Endometrial microvascular endothelial cells (primary cell): Measurements from ENCODE around the gene PPIB. TPM values are rescaled to one million over a fixed set of nuclear protein-coding genes. Genes with fewer than 3 reads are reported as not detected.

Source experiments
- in situ Hi-C: cut with HindIII; loops from 2 replicates; pipeline ENCODE4 v1.10.0; 2017; ENCODE audit warnings: low sequenced_read_pairs, low pct_unique_long_range_greater_than_20kb; ENCODE audit errors: inconsistent ontology term
- total RNA-seq: library from RNA; depleted of rRNA; stranded (reverse); fragments of >200 nt; gene quantifications from one replicate; pipeline ENCODE4 v1.2.3, GENCODE V29; 2015; ENCODE audit errors: inconsistent ontology term

PPIB gene
- total RNA-seq, 1 donor from 2014 or later, result 715 TPM

DNA sequence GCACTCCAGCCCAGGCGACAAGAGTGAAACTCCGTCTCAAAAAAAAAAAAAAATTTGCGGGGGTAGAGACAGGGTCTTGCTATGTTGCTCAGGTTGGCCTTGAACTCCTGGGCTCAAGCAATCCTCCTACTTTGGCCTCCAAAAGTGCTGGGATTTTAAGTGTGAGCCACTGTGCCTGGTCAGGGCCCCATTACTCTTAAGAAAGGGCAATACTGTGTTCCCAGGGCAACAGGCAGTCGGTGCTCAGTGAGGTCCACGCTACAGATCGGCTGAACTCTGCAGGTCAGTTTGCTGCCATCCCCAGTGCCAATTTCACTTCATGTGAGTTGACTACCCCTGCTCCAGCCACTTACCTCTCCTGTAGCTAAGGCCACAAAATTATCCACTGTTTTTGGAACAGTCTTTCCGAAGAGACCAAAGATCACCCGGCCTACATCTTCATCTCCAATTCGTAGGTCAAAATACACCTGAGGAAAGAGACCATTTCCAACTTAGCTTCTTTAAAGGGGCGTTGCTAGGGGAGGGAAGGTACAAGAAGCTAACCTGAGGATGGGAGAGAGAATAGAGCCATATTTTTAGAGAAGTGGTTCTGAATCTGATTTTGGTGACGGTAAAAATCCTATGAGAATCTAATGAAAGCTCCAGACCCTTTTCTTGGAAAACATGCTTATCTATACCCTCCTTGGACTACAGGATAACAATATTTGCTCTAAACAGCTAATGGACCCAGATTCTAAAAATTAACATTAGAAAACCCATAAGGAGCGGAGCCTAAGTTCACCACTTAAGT is 939 bp downstream of the PPIB start:
- in situ Hi-C loops, result no loop called here

DNA sequence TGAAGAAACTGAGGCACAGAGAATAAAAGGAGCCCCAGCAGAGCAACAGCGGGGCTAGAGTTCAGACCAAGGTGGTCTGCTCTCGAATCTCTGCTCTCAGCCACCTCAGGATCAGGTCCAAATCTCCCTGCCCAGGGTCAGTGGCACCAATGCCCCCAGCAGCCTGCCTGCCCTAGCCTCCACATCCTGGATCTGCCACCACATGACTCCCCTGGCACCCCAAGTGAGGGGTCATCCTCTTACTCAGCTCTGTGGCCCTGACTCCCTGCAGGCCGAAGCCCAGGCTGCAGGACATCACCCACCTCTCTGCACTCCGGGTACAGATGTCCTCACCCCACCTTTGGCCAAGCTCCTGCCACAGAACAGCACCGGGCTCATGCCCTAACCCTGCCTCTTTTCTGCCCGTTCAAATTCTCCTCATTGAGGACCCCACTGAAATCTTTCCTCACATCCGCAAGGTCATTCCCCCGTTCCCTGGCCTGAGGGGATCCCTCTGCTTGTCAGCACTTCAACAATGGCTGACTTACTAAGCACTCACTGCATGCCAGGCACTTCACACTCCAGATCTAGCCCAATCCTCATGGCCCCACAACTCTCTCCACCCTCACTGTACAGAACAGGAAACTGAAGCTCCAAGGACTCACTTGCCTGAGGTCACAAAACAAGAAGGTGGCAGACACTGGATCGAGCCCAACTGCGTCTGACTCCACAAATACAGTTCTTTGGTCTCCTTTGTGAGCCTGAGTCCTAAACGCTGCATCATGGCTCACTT is 4.3 kb downstream of the PPIB start:
- in situ Hi-C loops, result no loop called here

DNA sequence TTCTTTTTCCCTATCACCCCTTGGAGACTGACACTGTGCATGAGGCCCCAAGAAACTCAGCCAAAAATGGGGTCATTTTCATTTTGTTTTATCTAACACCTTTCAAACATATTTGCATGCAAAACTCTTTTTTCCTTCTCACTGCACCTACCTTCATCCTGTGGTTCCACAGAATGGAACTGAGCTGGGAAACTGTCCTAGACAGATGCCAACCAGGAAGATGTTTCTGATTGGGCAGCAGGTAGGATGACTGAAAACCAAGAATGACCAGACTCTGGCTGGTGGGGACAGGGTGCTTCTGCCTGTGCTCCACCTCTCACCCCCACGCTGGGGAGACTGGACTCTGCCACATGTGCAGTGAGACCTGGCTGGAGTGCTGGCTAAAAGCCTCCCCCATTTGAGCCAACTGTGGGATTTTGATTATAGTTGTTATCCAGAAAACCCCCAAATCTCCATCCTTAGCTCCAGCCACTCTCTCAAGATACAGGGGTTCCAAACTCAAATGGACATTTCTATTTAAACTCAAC is 5.2 kb downstream of the PPIB start:
- in situ Hi-C loops, result no loop called here

DNA sequence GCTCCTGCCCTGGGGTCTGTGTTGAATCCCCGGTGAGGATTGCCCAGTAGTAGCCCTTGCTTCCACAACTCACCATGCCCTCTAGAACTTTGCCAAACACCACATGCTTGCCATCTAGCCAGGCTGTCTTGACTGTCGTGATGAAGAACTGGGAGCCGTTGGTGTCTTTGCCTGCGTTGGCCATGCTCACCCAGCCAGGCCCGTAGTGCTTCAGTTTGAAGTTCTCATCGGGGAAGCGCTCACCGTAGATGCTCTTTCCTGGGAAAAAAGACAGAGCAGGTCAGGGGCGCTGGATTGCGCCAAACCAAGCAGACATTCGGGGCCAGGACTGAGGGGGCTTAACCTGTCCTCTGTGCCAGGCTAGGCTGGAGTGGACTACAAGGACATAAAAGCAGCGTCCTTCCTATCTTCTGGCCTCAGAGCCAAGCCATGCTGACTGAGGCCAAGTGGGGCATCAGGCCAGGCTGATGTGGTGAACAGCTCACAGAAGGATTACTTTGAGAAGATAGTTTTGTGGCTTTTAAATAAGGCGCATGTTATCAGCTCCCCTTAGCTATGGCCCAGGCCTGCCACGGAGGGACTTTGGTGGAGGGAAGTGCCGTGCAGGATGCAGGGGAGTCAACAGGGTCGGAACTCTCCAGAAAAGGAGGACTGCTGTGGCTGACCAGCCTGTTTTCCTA is 6.0 kb downstream of the PPIB start:
- in situ Hi-C loops, result no loop called here

DNA sequence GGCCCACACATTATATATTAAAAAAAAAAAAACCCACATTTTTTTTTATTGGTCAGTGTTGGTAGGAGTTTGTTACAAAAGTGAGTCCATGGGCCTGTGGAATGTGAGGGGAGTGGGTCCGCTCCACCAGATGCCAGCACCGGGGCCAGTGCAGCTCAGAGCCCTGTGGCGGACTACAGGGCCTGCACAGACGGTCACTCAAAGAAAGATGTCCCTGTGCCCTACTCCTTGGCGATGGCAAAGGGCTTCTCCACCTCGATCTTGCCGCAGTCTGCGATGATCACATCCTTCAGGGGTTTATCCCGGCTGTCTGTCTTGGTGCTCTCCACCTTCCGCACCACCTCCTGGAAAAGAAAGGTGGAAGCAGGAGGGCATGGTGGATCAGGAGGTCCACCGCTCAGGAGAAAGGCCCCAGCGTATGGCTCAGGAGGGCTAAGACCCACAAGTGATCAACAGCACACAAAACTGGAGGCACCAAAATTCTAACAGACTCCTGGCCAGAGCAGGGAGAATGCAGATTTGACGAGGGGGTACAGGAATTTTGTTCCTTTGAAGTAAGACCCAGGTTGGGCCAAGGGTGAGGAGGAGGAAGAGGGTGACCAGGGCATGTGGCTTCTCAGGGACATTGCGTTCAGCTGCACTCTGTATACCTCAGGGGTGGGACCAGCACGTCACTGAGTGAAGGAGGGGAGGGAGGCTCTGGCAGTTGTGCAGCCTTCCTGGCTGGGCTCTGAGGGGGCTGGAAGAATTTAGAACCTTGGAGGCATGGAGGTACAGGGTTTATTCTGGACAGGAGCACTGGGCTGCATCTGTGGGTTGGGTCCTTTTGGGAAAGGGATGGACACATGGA is 6.8 kb downstream of the PPIB start:
- in situ Hi-C loops, result no loop called here

DNA sequence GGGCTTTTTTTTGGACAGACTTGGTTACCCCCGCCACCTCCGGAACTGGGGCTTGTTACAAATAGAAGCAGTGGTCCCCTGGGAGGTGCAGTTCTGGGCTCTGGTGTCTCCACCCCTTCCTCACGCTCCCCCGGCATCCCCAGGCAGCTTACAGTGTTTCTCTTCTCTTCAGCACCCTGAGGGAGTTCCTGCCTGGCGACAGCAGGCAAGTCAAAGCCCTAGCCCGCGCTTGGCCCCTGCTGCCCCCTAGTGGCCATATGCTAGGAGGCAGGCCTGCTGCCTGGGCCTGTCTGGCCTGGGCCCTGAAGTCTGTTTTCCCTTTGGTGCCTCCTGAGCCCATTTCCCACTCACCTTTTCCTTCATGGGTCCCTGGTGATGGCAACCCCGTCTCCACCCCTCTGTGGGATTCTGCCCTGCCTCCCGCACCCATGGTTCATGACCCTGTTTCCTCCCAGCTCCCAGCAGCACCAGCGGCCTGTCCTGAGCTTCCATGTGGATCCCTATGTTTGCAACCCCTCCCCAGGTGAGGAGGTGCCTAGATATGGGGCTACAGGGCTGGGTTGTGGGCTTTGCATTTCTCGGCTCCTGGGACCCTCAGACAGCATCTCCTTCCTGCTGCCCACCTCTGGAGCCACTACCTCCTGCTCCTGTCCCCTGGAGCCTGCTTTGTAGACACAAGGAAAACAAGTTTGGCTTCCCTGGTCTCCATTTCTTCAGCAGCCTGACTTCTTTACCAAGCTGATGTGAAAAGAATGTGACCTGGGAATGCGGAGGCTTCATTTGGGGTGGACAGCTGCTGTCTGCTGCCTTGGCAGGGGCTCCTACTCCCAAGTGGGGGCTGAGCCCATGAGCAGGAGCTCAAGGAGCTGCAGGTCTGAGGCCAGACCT is 9.1 kb downstream of the PPIB start:
- in situ Hi-C loops, result no loop called here

DNA sequence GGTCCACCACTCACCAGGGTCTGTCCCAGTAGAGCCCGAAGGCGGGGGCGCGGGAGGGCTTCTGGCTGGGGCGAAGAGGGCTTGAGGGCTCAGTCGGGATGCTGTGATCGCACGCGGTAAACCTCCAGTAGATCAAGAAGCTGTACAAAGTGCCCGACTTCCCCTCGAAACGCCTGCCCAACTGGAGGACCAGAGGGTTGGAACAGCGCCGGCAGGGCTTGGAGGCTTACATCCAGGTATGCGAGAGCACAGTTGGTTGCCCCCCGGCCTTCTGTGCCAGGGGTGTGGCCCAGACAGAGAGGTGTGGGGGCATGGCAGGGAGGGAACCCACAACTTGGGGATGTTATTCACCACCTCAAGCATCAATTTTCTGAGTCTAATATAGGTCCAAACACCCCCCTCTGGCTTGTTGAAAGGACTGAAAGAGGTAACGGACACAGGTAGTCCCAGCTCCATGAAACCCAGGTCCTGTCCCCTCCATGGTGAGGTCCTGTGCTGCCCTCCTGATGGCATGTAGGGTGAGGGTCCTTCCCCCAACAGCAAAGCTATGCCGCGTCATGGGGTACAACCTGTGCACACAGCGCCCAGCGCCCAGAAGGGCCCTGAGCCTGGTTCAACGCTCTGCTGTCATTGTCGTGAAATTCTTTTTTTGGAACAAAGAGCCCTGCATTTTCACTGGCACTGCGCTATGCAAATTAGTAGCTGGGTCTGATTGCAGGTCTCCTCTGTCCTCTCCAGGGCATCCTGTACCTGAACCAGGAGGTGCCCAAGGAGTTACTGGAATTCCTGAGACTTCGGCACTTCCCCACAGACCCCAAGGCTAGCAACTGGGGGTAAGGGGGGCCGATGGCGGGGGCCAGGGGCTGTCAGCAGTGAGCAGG is 10.1 kb downstream of the PPIB start:
- in situ Hi-C loops, result no loop called here

DNA sequence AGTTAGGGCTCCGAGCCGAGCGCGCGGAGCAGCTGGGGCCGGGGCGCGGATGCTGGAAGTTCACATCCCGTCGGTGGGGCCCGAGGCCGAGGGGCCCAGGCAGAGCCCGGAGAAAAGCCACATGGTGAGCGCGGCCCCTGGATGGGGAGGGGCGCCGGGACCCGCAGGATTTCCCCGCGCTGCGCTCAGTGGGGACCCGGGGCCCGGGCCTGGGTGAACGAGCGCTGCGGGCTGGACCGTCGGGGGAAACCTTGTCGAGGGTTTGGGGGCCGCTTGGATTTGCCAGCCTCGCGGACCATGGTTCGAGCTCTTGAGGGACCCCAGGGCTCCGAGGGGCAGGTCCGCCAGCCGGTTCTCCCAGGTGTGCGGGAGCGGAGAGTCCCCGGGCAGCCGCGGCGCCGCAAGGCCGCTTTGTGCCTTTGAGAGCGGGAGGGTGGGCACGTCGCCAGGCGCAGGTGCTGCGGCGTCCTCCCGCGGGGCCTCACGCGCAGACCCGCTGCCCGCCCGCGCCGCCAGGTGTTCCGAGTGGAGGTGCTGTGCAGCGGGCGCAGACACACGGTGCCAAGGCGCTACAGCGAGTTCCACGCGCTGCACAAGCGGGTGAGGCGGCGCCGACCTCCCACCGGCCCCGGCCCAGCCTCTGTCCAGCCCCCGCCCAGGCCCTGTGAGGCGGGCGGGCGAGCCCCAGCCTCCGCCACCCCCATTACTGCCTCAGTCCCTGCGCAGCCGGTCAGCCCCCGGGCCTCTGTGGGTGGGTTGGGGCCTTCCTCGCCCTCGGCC is 10.9 kb downstream of the PPIB start, which contains the start of gene SNX22:
TSS of gene SNX22 (plus strand) at position 5 of the 780 bp plus-strand sequence. CDS start at position 50, 45 bp downstream.
- in situ Hi-C loops, result no loop called here

DNA sequence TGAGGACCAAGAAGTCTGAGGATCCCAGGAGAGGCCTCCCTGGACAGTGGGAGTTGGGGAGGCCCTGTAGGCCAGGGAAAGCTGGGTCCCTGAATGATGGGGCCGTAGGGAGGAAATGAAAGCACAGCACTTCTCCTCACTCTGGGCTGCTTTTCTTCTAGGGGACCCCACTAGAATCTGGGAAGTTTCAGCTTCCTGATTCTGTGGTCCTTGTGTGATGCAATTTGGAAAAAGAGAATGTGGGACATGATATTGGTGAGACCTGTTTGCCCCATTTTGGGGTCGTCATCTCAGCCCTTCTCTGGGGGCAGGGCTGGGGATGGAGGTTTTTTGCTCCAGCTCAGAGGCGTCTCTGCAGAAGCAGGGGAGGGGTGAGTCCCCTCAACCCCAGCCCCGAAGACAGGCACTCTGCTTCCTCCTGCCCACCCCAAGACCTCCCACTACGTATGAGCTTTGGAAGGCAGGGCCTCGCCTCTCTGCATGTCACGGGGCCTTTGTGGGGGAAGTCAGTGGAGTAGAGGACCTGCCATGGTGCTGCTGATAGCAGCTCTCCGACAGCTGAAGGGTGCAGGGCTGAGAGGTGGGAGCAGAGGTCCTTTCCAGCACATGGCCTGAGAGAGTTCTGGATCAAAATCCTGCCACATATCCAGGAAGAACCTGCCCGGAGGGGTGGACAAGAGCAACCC is 12.8 kb downstream of the PPIB start:
- in situ Hi-C loops, result no loop called here

DNA sequence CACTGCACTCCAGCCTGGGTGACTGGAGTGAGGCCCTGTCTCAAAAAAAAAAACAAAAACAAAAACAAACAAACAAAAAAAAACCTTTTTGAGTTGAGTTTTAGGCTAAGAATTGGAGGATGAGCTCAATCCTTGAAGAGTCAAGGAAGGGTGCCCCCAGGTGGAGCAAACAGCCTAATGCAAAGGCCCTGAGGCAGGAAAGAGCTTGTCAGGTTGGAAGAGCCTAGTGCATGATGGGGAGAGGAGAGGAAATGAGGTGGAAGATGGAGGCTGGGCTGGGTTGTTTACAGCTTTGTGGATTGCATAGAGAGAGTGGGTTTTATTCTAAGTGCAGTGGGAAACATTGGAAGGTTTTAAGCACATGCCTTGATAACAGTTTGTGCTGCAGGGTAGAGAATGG is 13.4 kb downstream of the PPIB start:
- in situ Hi-C loops, result no loop called here

DNA sequence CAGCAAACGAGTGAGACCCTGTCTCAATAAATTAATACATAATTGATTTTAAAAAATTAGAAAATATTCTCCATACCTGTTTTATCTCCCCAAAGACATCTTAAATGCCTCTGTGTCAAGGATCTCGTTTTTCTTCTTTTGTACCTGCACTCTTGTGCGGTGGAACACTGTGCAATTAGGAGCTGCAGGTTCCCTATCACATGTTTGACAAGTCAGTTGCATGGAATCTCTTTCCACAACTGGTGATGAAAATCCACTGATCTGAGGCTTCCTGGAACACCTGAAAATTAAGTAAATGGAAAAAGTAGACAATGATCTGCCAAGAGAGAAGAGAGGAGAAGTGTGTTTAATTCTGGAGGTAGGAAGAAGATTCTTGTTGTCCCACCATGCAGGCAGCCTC is 14.2 kb downstream of the PPIB start:
- in situ Hi-C loops, result no loop called here

DNA sequence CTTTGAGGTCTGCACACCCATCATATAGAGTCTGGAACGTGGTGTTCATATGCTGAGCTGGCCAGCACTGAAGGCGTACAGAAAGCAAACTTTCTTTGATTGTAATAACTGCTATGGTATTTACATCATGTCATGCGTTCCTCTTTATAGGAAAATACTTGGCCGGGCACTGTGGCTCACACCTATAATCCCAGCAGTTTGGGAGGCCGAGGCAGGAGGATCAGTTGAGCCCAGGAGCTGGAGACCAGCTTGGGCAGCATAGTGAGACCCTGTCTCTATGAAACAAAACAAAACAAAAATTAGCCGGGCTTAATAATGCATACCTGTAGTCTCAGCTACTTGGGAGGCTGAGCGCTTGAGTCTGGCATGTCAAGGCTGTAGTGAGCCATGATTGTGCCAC is 14.7 kb downstream of the PPIB start:
- in situ Hi-C loops, result no loop called here

DNA sequence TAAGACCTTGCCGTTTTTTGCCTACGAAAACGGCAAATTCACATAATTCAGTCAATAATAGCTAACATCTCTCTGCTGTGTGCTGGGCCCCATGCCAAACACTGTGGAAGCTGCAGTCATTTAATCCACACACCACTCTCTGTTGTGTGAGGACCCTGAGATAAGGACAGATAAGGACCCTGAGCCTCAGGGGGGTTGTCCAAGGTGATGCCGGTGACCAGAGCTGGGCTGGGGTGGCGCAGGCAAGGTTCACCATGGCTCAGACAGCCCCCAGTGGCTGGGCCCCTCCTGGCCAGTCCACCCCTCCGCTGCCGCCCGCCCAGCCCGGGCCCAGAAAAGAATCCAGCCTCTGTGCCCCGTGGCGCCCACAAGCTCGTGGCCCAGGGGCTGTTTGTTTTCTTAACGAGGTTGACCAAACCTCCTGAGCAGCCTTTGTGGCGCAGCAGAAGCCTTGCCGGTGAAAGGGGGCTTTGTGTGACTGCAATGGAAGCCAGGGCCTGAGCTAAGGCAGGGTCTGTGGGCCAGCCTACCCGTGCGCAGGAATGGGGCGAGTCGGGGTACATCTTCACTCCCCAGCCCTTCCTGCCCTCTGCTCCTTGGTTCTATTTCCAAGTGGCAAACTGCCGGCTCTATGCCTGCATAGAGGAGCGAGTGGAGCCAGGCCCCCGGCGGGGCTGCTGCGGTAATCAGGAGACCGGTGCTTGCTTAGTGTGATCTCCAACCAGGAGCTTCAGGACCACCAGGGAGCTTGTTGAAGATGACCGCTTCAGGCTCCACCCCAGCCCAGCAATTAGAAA is 15.7 kb downstream of the PPIB start:
- in situ Hi-C loops, result no loop called here

DNA sequence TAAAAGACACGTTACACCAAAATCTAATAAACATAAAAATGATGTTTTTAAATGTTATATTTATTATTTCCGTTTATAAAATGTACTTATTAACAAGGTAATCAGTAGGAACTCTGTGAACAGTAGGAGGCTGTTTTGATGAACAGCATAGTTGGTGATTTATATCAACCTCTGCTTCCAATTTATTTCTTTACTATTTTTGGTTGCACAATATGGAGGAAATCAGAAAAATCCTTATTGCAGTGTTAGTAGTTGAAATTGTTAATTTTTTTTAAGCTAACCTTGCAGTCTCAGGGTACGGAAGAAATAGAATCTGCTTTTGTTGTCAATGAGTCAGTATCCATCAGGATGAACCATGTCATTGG is 16.3 kb downstream of the PPIB start:
- in situ Hi-C loops, result no loop called here

DNA sequence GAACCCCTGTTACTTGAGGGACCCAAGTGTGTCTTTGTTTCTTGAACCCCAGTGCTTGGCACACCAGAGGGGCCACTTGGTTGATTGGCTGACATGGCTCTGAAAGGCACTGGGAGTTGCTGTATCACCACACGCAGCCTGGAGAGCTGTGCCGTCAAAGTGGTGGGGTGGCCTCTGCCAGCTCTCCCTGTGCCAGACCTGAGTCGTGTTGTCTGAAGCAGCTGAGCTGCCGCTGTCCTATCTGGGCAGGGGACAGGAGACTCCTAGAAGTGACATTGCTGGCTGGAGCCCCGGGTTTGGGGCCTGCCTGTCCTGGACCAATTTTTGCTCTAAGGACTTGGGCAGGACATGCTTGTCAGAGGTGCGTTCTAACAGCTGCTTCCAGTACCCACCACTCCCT is 16.8 kb downstream of the PPIB start:
- in situ Hi-C loops, result no loop called here
